Right lung (tissue), 10 donors: ENCODE measurements around the gene HNRNPH3. TPM values are rescaled to one million over a fixed set of nuclear protein-coding genes. Genes with fewer than 3 reads are reported as not detected.
A peak's percentile ranks its signal among the peaks of the same experiment; 100 is the strongest.
"Not testable (repeated sequence)": the region's sequence is repeated elsewhere in the genome, so short reads cannot be mapped to it uniquely, and the experiment has no call there.

Experiments
- DNase-seq, 2 donors: peaks; one replicate each; pipeline ENCODE4 v3.0.0-alpha.2; 2013
- long read RNA-seq, 8 donors: transcript quantifications; one replicate each; lab custom pipeline, GENCODE V29; 2026
- polyA plus RNA-seq, 5 donors: library from polyadenylated mRNA; unstranded; fragments of 120-200 nt; gene quantifications; one replicate each; pipeline versions ENCODE4 v1.2.1 to v1.2.3, GENCODE V29; 2013; ENCODE audit warnings: inconsistent platforms in 1 of 5, low replicate concordance in 1 of 5; ENCODE audit not compliant: insufficient read length in 5 of 5, insufficient read depth in 1 of 5

HNRNPH3 gene
- polyA plus RNA-seq = 100 to 1,000 TPM; 297 to 432 (median 396) TPM
- long read RNA-seq, donor 1, transcript HNRNPH3-208 (7 exons, 2,704 nt) = minor isoform, 11 of 133 reads
- long read RNA-seq, donor 1, transcript HNRNPH3-211 (8 exons, 2,308 nt) = minor isoform, 9 of 133 reads
- long read RNA-seq, donor 1, transcript HNRNPH3-201 (10 exons, 2,339 nt) = major isoform, 19 of 133 reads
- long read RNA-seq, donor 1, partial matches to known transcripts = 79 of 133 reads
- long read RNA-seq, donor 1, other reads (novel, unspliced or antisense) = 9 of 133 reads
- long read RNA-seq, donor 2, transcript HNRNPH3-208 (7 exons, 2,704 nt) = major isoform, 28 of 65 reads
- long read RNA-seq, donor 2, transcript HNRNPH3-201 (10 exons, 2,339 nt) = minor isoform, 8 of 65 reads
- long read RNA-seq, donor 2, partial matches to known transcripts = 24 of 65 reads
- long read RNA-seq, donor 2, other reads (novel, unspliced or antisense) = 0 of 65 reads
- long read RNA-seq, donor 3, transcript HNRNPH3-201 (10 exons, 2,339 nt) = major isoform, 8 of 84 reads
- long read RNA-seq, donor 3, transcript HNRNPH3-208 (7 exons, 2,704 nt) = minor isoform, 6 of 84 reads
- long read RNA-seq, donor 3, transcript HNRNPH3-211 (8 exons, 2,308 nt) = minor isoform, 5 of 84 reads
- long read RNA-seq, donor 3, partial matches to known transcripts = 62 of 84 reads
- long read RNA-seq, donor 3, other reads (novel, unspliced or antisense) = 0 of 84 reads
- long read RNA-seq, donor 4, transcript HNRNPH3-201 (10 exons, 2,339 nt) = major isoform, 8 of 61 reads
- long read RNA-seq, donor 4, transcript HNRNPH3-208 (7 exons, 2,704 nt) = major isoform, 8 of 61 reads
- long read RNA-seq, donor 4, partial matches to known transcripts = 33 of 61 reads
- long read RNA-seq, donor 4, other reads (novel, unspliced or antisense) = 5 of 61 reads
- long read RNA-seq, donor 5, transcript HNRNPH3-201 (10 exons, 2,339 nt) = minor isoform, 20 of 214 reads
- long read RNA-seq, donor 5, transcript HNRNPH3-204 (4 exons, 566 nt) = minor isoform, 7 of 214 reads
- long read RNA-seq, donor 5, transcript HNRNPH3-208 (7 exons, 2,704 nt) = major isoform, 33 of 214 reads
- long read RNA-seq, donor 5, transcript HNRNPH3-202 (10 exons, 1,332 nt) = minor isoform, 5 of 214 reads
- long read RNA-seq, donor 5, partial matches to known transcripts = 124 of 214 reads
- long read RNA-seq, donor 5, other reads (novel, unspliced or antisense) = 16 of 214 reads
- long read RNA-seq, donor 6, transcript HNRNPH3-201 (10 exons, 2,339 nt) = minor isoform, 20 of 156 reads
- long read RNA-seq, donor 6, transcript HNRNPH3-208 (7 exons, 2,704 nt) = major isoform, 30 of 156 reads
- long read RNA-seq, donor 6, partial matches to known transcripts = 82 of 156 reads
- long read RNA-seq, donor 6, other reads (novel, unspliced or antisense) = 12 of 156 reads
- long read RNA-seq, donor 7, transcript HNRNPH3-211 (8 exons, 2,308 nt) = minor isoform, 5 of 56 reads
- long read RNA-seq, donor 7, transcript HNRNPH3-208 (7 exons, 2,704 nt) = major isoform, 25 of 56 reads
- long read RNA-seq, donor 7, transcript HNRNPH3-201 (10 exons, 2,339 nt) = minor isoform, 6 of 56 reads
- long read RNA-seq, donor 7, partial matches to known transcripts = 5 of 56 reads
- long read RNA-seq, donor 7, other reads (novel, unspliced or antisense) = 12 of 56 reads
- long read RNA-seq, donor 8, partial matches to known transcripts = 22 of 31 reads
- long read RNA-seq, donor 8, other reads (novel, unspliced or antisense) = 0 of 31 reads

- peak; percentile 100 for DNase-seq
Measured at GRCh38 chr10:68331455-68332258, at the start of gene HNRNPH3. Gene HNRNPH3, plus strand, starts transcription at chr10:68332064. Its CDS starts 5,158 bp downstream, at chr10:68337222.

- DNase-seq = peak; percentile 45 to 51
Measured at GRCh38 chr10:68284062-68285001, 47.5 kb upstream of the HNRNPH3 start.

- DNase-seq = no peak
Measured at GRCh38 chr10:68288717-68289116, 43.1 kb upstream of the HNRNPH3 start.

GRCh38 chr10:68290736-68291135 lies 41.1 kb upstream of the HNRNPH3 start:
- no peak for DNase-seq

- DNase-seq = no peak
Measured at GRCh38 chr10:68296843-68297663, 34.8 kb upstream of the HNRNPH3 start.

- no peak for DNase-seq
Measured at GRCh38 chr10:68301301-68301700, 30.6 kb upstream of the HNRNPH3 start.

- peak in 1 of 2 donors; percentile 44 for DNase-seq
Measured at GRCh38 chr10:68301790-68302502, 29.9 kb upstream of the HNRNPH3 start.

GRCh38 chr10:68302503-68302823 lies 29.4 kb upstream of the HNRNPH3 start:
- no peak for DNase-seq

- no peak for DNase-seq
Measured at GRCh38 chr10:68302871-68303270, 29.0 kb upstream of the HNRNPH3 start.

- DNase-seq = no peak
Measured at GRCh38 chr10:68303849-68304412, 27.9 kb upstream of the HNRNPH3 start.

GRCh38 chr10:68305854-68306253 lies 26.0 kb upstream of the HNRNPH3 start:
- no peak for DNase-seq

- DNase-seq = no peak
Measured at GRCh38 chr10:68310531-68310930, 21.3 kb upstream of the HNRNPH3 start.

- not testable (repeated sequence) for DNase-seq
Measured at GRCh38 chr10:68314930-68315329, 16.9 kb upstream of the HNRNPH3 start.

GRCh38 chr10:68315582-68315981 lies 16.3 kb upstream of the HNRNPH3 start:
- no peak for DNase-seq

GRCh38 chr10:68318331-68319059 lies 13.4 kb upstream of the HNRNPH3 start:
- no peak for DNase-seq

- not testable (repeated sequence) for DNase-seq
Measured at GRCh38 chr10:68324396-68324795, 7.5 kb upstream of the HNRNPH3 start.
